Activated naive CD8-positive, alpha-beta T cell treated with anti-CD3 and anti-CD28 coated beads, Interleukin-2, amount 50 U/mL, for 16 hours (primary cell): Measurements from ENCODE around the gene NACA2.
"Not testable (repeated sequence)": the region's sequence is repeated elsewhere in the genome, so short reads cannot be mapped to it uniquely, and the experiment has no call there.

Experiments
- DNase-seq: peaks from one replicate; pipeline ENCODE4 v3.0.0-alpha.2; 2020; ENCODE audit warnings: low read depth, low spot score

NACA2 gene

GRCh38 chr17:61591018-61591417 lies at the start of gene NACA2:
TSS of gene NACA2 (minus strand) at chr17:61591219. CDS start at chr17:61591180, 39 bp downstream.
- DNase-seq, result no peak

GRCh38 chr17:61639818-61640217 lies 48.8 kb upstream of the NACA2 start:
- no peak for DNase-seq

GRCh38 chr17:61638087-61638486 lies 47.1 kb upstream of the NACA2 start:
- DNase-seq, result no peak

- DNase-seq, result no peak
Measured at GRCh38 chr17:61635913-61636432, 45.0 kb upstream of the NACA2 start.

GRCh38 chr17:61634942-61635538 lies 44.0 kb upstream of the NACA2 start:
- DNase-seq, result no peak

- DNase-seq, result no peak
Measured at GRCh38 chr17:61634011-61634539, 43.1 kb upstream of the NACA2 start.

- no peak for DNase-seq
Measured at GRCh38 chr17:61632826-61633225, 41.8 kb upstream of the NACA2 start.

GRCh38 chr17:61631800-61632199 lies 40.8 kb upstream of the NACA2 start:
- DNase-seq, result no peak

- DNase-seq, result not testable (repeated sequence)
Measured at GRCh38 chr17:61628158-61628557, 37.1 kb upstream of the NACA2 start.

GRCh38 chr17:61627658-61628057 lies 36.6 kb upstream of the NACA2 start:
- no peak for DNase-seq

- no peak for DNase-seq
Measured at GRCh38 chr17:61627125-61627524, 36.1 kb upstream of the NACA2 start.

- DNase-seq, result no peak
Measured at GRCh38 chr17:61625564-61625963, 34.5 kb upstream of the NACA2 start.

GRCh38 chr17:61624951-61625350 lies 33.9 kb upstream of the NACA2 start:
- no peak for DNase-seq

- no peak for DNase-seq
Measured at GRCh38 chr17:61621317-61621716, 30.3 kb upstream of the NACA2 start.

GRCh38 chr17:61619953-61620352 lies 28.9 kb upstream of the NACA2 start:
- DNase-seq, result no peak

- DNase-seq, result no peak
Measured at GRCh38 chr17:61619493-61619892, 28.5 kb upstream of the NACA2 start.

- DNase-seq, result no peak
Measured at GRCh38 chr17:61618950-61619349, 27.9 kb upstream of the NACA2 start.

GRCh38 chr17:61617330-61617729 lies 26.3 kb upstream of the NACA2 start:
- no peak for DNase-seq

- DNase-seq, result no peak
Measured at GRCh38 chr17:61616783-61617182, 25.8 kb upstream of the NACA2 start.

- DNase-seq, result no peak
Measured at GRCh38 chr17:61614219-61614618, 23.2 kb upstream of the NACA2 start.

GRCh38 chr17:61611323-61611722 lies 20.3 kb upstream of the NACA2 start:
- DNase-seq, result no peak

- no peak for DNase-seq
Measured at GRCh38 chr17:61605692-61606091, 14.7 kb upstream of the NACA2 start.

- no peak for DNase-seq
Measured at GRCh38 chr17:61601297-61601696, 10.3 kb upstream of the NACA2 start.

GRCh38 chr17:61600621-61601020 lies 9.6 kb upstream of the NACA2 start:
- no peak for DNase-seq
